Mesenchymal stem cell (in vitro differentiated cells and primary cell): ENCODE data around the gene IRF2BPL.

Experiments used
- DNase-seq: peaks from one replicate; pipeline ENCODE4 v3.0.0-alpha.2; 2013
- H2AFZ ChIP-seq: one replicate; pipeline ENCODE4 v1.6.1; 2013; ENCODE audit warnings: low read depth, mild to moderate bottlenecking, control low read depth, inconsistent platforms, low read length, moderate library complexity
- H2AK5ac ChIP-seq: 2 replicates; pipeline ENCODE4 v1.6.1; 2013; ENCODE audit warnings: low read length, moderate library complexity, mild to moderate bottlenecking, inconsistent platforms; ENCODE audit not compliant: severe bottlenecking
- H2BK120ac ChIP-seq: one replicate; pipeline ENCODE4 v1.6.1; 2013; ENCODE audit warnings: low read depth, mild to moderate bottlenecking, inconsistent platforms, low read length, moderate library complexity
- H2BK12ac ChIP-seq, 2 experiments: one replicate each; pipeline ENCODE4 v1.6.1; 2013; ENCODE audit warnings: inconsistent platforms in 2 of 2, low read length in 2 of 2, mild to moderate bottlenecking in 2 of 2, moderate library complexity in 2 of 2, control low read depth in 1 of 2
- H2BK15ac ChIP-seq: one replicate; pipeline ENCODE4 v1.6.1; 2013; ENCODE audit warnings: mild to moderate bottlenecking, low read depth, inconsistent platforms; ENCODE audit not compliant: poor library complexity, severe bottlenecking
- H2BK5ac ChIP-seq: 2 replicates; pipeline ENCODE4 v1.6.1; 2013; ENCODE audit warnings: low read depth, mild to moderate bottlenecking, low read length, control low read depth, inconsistent platforms; ENCODE audit not compliant: poor library complexity, severe bottlenecking
- H3K14ac ChIP-seq, 2 experiments: one replicate each; pipeline ENCODE4 v1.6.1; 2013; ENCODE audit warnings: inconsistent platforms in 2 of 2, low read length in 2 of 2, control low read depth in 1 of 2, mild to moderate bottlenecking in 1 of 2, moderate library complexity in 1 of 2
- H3K18ac ChIP-seq, 2 experiments: one replicate each; pipeline ENCODE4 v1.6.1; 2013; ENCODE audit warnings: inconsistent platforms in 2 of 2, low read length in 2 of 2, control low read depth in 1 of 2, low read depth in 1 of 2, mild to moderate bottlenecking in 1 of 2
- H3K23ac ChIP-seq, 2 experiments: one replicate each; pipeline ENCODE4 v1.6.1; 2013; ENCODE audit warnings: inconsistent platforms in 2 of 2, low read length in 2 of 2, mild to moderate bottlenecking in 2 of 2, moderate library complexity in 2 of 2, control low read depth in 1 of 2
- H3K27ac ChIP-seq: 2 replicates; pipeline ENCODE4 v1.5.1; 2013; ENCODE audit warnings: mild to moderate bottlenecking, moderate library complexity, low read length, control low read depth, inconsistent platforms; ENCODE audit not compliant: poor library complexity, severe bottlenecking
- H3K27me3 ChIP-seq, 2 experiments: 2 replicates each; pipeline versions ENCODE4 v1.6.1 to v1.7.0; 2013; ENCODE audit warnings: low read length in 2 of 2, mild to moderate bottlenecking in 2 of 2, moderate library complexity in 2 of 2, control low read depth in 1 of 2, inconsistent platforms in 1 of 2; ENCODE audit not compliant: control insufficient read depth in 1 of 2, insufficient read depth in 1 of 2
- H3K36me3 ChIP-seq, 2 experiments: 2 replicates each; pipeline versions ENCODE4 v1.6.1 to v1.7.0; 2013; ENCODE audit warnings: low read length in 2 of 2, control low read depth in 1 of 2, inconsistent platforms in 1 of 2, low read depth in 1 of 2, mild to moderate bottlenecking in 1 of 2; ENCODE audit not compliant: insufficient read depth in 2 of 2, control insufficient read depth in 1 of 2
- H3K4ac ChIP-seq, 2 experiments: one replicate each; pipeline ENCODE4 v1.6.1; 2013; ENCODE audit warnings: inconsistent platforms in 2 of 2, low read length in 2 of 2, mild to moderate bottlenecking in 2 of 2, moderate library complexity in 2 of 2, control low read depth in 1 of 2, low read depth in 1 of 2
- H3K4me1 ChIP-seq: 2 replicates; pipeline ENCODE4 v1.6.1; 2013; ENCODE audit warnings: low read depth, low read length, control low read depth; ENCODE audit not compliant: control insufficient read depth, insufficient read depth
- H3K4me2 ChIP-seq: 2 replicates; pipeline ENCODE4 v1.6.1; 2013; ENCODE audit warnings: low read length, mild to moderate bottlenecking, inconsistent platforms; ENCODE audit not compliant: poor library complexity, severe bottlenecking
- H3K4me3 ChIP-seq, 2 experiments: 2 replicates each; pipeline versions ENCODE4 v1.5.1 to v1.7.0; 2013; ENCODE audit warnings: low read length in 2 of 2, mild to moderate bottlenecking in 2 of 2, control low read depth in 1 of 2, low read depth in 1 of 2; ENCODE audit not compliant: insufficient read depth in 1 of 2
- H3K79me1 ChIP-seq: replicated peaks from 2 replicates; pipeline ENCODE4 v1.6.1; 2013; ENCODE audit warnings: mild to moderate bottlenecking, control low read depth, low read length, inconsistent platforms; ENCODE audit not compliant: poor library complexity, severe bottlenecking
- H3K9ac ChIP-seq: 2 replicates; pipeline ENCODE4 v1.7.0; 2013; ENCODE audit warnings: mild to moderate bottlenecking, low read length, moderate library complexity
- H3K9me3 ChIP-seq: 2 replicates; pipeline ENCODE4 v1.7.0; 2013; ENCODE audit warnings: mild to moderate bottlenecking, low read length; ENCODE audit not compliant: control insufficient read depth
- H4K8ac ChIP-seq: one replicate; pipeline ENCODE4 v1.6.1; 2013; ENCODE audit warnings: inconsistent platforms, mild to moderate bottlenecking, low read length, moderate library complexity
- H4K91ac ChIP-seq: one replicate; pipeline ENCODE4 v1.6.1; 2013; ENCODE audit warnings: mild to moderate bottlenecking, low read length, inconsistent platforms
- WGBS: methylation state at CpG from one replicate; pipeline ENCODE4 v1.1.7; 2013; ENCODE audit warnings: mixed read lengths; 5-methylcytosine and 5-hydroxymethylcytosine counted together

The IRF2BPL gene

DNA sequence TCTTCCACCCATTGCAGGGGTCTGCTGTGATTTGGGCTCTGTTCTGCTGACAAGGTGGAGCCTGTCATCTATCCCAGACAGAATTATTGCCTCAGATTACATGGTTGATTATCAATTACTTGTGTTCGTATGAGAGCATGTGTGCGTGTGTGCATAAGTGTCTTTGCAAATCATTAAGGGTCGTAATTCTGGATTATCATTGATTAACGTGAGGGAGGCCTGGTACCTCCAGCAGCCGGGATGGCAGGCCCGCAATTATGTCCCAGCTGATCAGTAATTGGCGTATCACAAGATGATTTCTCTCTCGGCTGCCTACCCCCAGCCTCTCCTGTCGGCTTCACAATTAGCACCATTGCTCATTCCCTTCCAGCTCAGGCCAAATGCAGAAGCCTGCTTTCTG lies 29.6 kb upstream of the IRF2BPL start:
- H3K9me3 ChIP-seq: peaks cover 4% of the 10 kb centered on the region
- H3K4me1 ChIP-seq: peaks cover 10% of the 10 kb centered on the region
- H2BK120ac ChIP-seq: no peak overlapping the region
- H2BK5ac ChIP-seq: no peak overlapping the region
- H3K79me1 ChIP-seq: no peaks in the 10 kb centered on the region
- no peak for DNase-seq
- peak overlapping the region in 1 of 2 experiments; percentile 35 for H3K14ac ChIP-seq
- H2AK5ac ChIP-seq: peak overlapping the region; percentile 17
- no peak overlapping the region for H3K4me3 ChIP-seq
- H3K18ac ChIP-seq: no peak overlapping the region
- no peak overlapping the region for H2AFZ ChIP-seq
- no peak overlapping the region for H3K27ac ChIP-seq
- no peak overlapping the region for H4K8ac ChIP-seq
- H4K91ac ChIP-seq: no peak overlapping the region
- no peak overlapping the region for H2BK15ac ChIP-seq
- H3K27me3 ChIP-seq: no peaks in the 10 kb centered on the region
- no peak overlapping the region for H3K23ac ChIP-seq
- no peaks in the 10 kb centered on the region for H3K36me3 ChIP-seq
- H2BK12ac ChIP-seq: peak overlapping the region in 1 of 2 experiments; percentile 45
- WGBS: 97% methylated on average over 9 of the region's 9 CpGs
- no peak overlapping the region for H3K4ac ChIP-seq
- H3K9ac ChIP-seq: no peak overlapping the region
- no peak overlapping the region for H3K4me2 ChIP-seq

DNA sequence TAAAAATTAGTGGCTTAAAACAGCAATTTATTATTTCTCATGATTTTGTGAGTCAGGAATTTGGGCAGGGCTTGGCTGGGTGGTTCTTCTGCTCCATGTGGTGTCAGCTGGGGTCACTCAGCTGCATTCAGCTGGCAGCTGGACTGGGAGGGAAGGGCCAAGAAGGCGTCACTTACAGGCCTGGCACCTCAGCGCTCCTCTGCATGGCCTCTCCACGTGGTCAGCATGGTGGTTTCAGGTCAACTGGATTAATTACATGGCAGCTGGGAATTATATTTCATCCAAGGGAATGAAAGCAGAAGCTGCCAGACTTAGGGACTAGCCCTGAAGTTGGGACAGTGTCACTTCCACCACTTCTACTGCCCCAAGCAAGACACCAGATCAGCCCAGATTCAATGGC lies 27.5 kb upstream of the IRF2BPL start:
- 90% methylated on average over 3 of the region's 3 CpGs for WGBS
- no peak overlapping the region for H2BK12ac ChIP-seq
- no peaks in the 10 kb centered on the region for H3K79me1 ChIP-seq
- peaks cover 23% of the 10 kb centered on the region for H3K4me1 ChIP-seq
- H3K18ac ChIP-seq: no peak overlapping the region
- no peak overlapping the region for H4K8ac ChIP-seq
- no peak overlapping the region for H3K4me2 ChIP-seq
- no peak overlapping the region for H3K9ac ChIP-seq
- H3K14ac ChIP-seq: no peak overlapping the region
- no peaks in the 10 kb centered on the region for H3K36me3 ChIP-seq
- H3K9me3 ChIP-seq: peaks cover 4% of the 10 kb centered on the region
- H4K91ac ChIP-seq: no peak overlapping the region
- no peak overlapping the region for H2BK120ac ChIP-seq
- H3K4ac ChIP-seq: no peak overlapping the region
- DNase-seq: no peak
- peak overlapping the region; percentile 87 for H2AK5ac ChIP-seq
- H3K27ac ChIP-seq: no peak overlapping the region
- H2BK5ac ChIP-seq: no peak overlapping the region
- H3K23ac ChIP-seq: no peak overlapping the region
- H3K27me3 ChIP-seq: no peaks in the 10 kb centered on the region
- H2AFZ ChIP-seq: no peak overlapping the region
- no peak overlapping the region for H2BK15ac ChIP-seq
- no peak overlapping the region for H3K4me3 ChIP-seq

GRCh38 chr14:77055306-77055705 lies 26.8 kb upstream of the IRF2BPL start:
- 93% methylated on average over 5 of the region's 5 CpGs for WGBS
- H3K36me3 ChIP-seq: no peaks in the 10 kb centered on the region
- peak overlapping the region; percentile 82 for H4K91ac ChIP-seq
- no peak overlapping the region for H2AFZ ChIP-seq
- no peak overlapping the region for H2BK5ac ChIP-seq
- no peak overlapping the region for H3K9ac ChIP-seq
- no peak for DNase-seq
- H3K27me3 ChIP-seq: no peaks in the 10 kb centered on the region
- H3K4me1 ChIP-seq: peaks cover 24% of the 10 kb centered on the region
- peak overlapping the region; percentile 61 for H4K8ac ChIP-seq
- peaks cover 4% of the 10 kb centered on the region for H3K9me3 ChIP-seq
- no peak overlapping the region for H3K4me2 ChIP-seq
- no peaks in the 10 kb centered on the region for H3K79me1 ChIP-seq
- no peak overlapping the region for H3K4ac ChIP-seq
- H3K4me3 ChIP-seq: no peak overlapping the region
- H2BK120ac ChIP-seq: no peak overlapping the region
- no peak overlapping the region for H2BK15ac ChIP-seq
- peak overlapping the region; percentile 73 to 93 for H2BK12ac ChIP-seq
- peak overlapping the region; percentile 74 for H2AK5ac ChIP-seq
- no peak overlapping the region for H3K27ac ChIP-seq
- no peak overlapping the region for H3K23ac ChIP-seq
- H3K14ac ChIP-seq: no peak overlapping the region
- H3K18ac ChIP-seq: no peak overlapping the region

- Histone ChIP-seq H3K4me1 (peaks cover 21% of the 10 kb centered on the region), H3K4me2 (no peak overlapping the region), H4K91ac (peak overlapping the region; percentile 45), H3K4me3 (no peak overlapping the region), H3K79me1 (no peaks in the 10 kb centered on the region), H2BK15ac (no peak overlapping the region), H2BK120ac (peak overlapping the region; percentile 22), H3K4ac (peak overlapping the region; percentile 18 to 96), H3K9ac (no peak overlapping the region), H3K27ac (no peak overlapping the region), H3K9me3 (peaks cover 4% of the 10 kb centered on the region), H4K8ac (peak overlapping the region; percentile 25), H3K36me3 (no peaks in the 10 kb centered on the region), H3K14ac (no peak overlapping the region), H2BK12ac (peak overlapping the region in 1 of 2 experiments; percentile 100), H2AFZ (no peak overlapping the region), H2AK5ac (peak overlapping the region; percentile 80), H3K18ac (peak overlapping the region; percentile 56 to 99), H3K27me3 (no peaks in the 10 kb centered on the region), H2BK5ac (no peak overlapping the region), H3K23ac (no peak overlapping the region)
- 29% methylated on average over 20 of the region's 21 CpGs for WGBS
- DNase-seq: peak; percentile 89
Measured at GRCh38 chr14:77053046-77053841, 24.7 kb upstream of the IRF2BPL start.
